HG02938 (cell line): ENCODE data around the gene TLR6.
"Not testable (repeated sequence)": the region's sequence is repeated elsewhere in the genome, so short reads cannot be mapped to it uniquely, and the experiment has no call there.

Experiments used
- ATAC-seq: cut with Tn5 transposase; IDR thresholded peaks from one replicate; pipeline ENCODE4 v1.9.1; 2021; ENCODE audit warnings: mild to moderate bottlenecking, moderate library complexity; ENCODE audit not compliant: unreplicated experiment

TLR6 gene

DNA sequence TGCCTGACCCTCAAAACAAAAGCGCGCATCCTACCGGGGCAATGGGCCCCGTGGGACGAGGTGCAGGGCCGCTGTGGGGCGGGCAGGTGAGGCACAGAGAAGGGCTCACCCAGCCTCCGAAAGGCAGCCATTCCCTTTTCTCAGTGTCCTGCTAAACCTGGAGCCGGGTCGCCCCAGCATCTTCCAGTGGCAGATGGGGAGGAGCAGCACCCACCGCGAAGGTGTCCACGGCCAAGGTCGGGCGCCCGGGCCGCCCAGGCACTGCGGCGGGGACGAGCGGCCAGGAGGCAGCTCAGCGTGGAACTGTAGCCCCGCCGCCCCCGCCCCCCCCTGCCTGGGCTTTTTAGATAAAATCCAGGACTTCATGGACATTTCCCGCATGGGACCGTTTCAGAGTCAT, 32.9 kb downstream of the TLR6 start:
- no peak for ATAC-seq

DNA sequence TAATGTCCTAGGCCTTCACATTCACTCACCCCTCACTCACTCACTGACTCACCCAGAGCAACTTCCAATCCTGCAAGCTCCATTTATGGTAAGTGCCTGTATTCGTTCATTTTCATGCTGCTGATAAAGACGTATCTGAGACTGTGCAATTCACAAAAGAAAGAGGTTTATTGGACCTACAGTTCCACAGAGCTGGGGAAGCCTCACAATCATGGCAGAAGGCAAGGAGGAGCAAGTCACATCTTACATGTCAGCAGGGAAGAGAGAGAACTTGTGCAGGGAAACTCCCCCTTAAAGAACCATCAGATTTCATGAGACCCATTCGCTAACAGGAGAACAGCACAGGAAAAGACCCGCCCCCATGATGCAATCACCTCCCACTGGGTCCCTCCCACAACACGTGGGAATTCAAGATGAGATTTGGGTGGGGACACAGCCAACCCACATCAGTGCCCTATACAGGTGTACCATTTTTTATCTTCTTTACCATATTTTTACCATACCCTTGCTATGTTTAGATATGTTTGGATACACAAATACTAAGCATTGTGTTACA, 33.8 kb downstream of the TLR6 start:
- no peak for ATAC-seq

DNA sequence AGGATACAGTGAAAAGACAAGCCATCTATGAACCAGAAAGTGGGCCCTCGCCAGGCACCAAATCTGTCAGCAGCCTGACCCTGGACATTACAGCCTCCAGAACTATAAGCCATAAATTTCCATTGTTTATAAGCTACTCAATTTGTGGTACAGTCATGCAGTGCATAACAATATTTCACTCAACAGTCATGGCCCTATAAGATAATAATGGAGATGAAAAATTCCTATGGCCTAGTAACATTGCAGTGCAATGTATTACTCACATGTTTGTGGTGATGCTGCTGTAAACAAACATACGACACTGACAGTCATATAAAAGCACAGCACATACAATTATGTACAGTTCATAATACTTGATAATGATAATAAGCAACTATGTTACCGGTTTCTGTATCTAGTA, 34.9 kb downstream of the TLR6 start:
- ATAC-seq: no peak

DNA sequence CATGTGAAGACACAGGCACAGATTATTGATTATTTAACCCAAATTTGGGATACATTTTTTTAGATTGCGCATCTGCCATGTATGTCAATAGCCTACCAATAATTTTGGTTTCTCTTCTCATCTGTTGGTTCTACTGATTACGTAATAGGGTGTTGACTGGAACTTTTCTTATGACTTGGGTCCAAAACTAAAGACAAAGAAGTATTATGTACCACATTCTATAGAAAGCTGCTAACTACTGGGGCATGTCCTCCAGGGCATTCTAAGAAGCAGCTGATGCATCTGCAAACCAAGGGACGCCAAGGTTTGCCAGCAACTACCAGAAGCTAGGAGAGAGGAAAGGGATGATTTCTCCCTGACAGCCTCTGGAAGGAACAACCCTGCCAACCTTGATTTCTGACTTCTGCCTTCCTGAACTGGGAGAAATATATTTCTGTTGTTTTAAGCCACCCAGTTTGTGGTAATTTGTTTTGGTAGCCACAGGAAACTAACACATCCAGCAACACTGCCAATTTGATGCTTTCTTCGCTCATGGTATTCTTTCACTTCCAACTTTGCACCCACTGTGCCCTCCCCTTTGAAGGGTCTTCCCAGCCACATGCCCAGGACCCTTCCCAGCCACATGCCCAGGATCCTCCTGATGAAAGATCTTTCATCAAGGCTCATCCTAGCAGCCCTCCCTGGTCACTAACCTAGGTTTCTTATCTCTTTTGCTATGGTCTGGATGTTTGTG, 36.1 kb downstream of the TLR6 start:
- ATAC-seq: peak; percentile 50

DNA sequence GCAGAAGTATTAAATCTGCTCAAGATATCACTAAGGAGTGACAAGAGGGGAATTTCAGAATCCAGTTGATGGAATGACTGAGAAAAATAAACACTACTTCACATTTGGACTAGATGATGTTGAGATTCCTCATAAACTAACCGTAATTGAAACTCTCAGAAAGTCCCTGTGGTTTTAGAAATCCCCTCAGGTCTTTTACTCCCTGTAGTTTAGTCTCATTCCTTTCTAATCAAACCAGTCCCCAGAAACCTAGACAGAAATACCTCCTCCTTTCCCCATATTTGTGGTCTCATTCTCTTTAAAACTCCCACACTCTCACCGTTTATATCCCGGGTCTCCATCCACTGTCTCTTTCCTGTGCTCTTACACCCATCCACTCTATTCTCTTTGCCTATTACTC, 37.0 kb downstream of the TLR6 start:
- peak; percentile 14 for ATAC-seq

DNA sequence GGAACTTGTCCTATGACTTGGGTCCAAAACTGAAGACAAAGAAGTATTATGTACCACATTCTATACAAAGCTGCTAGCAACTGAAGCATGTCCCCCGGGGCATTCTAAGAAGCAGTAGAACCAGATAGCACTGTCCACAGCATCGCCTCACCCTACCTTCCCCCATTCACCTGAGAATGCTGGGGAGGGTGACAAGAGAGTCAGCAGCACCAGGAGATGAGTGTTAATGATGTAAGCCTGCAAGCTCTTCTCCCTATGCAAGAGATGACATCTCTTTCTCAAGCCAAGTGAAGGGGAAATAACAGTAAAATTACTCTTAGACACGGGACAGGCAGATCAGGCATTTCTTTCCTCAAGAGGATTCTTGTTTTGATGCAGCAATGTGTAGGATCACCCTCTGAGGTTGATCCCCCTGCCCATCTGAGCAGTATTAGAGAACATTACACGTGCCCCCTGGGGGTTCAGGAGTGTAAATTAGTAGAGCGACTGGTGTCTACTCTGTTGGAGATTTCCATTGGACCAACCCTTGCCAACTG, 38.1 kb downstream of the TLR6 start:
- ATAC-seq: no peak

DNA sequence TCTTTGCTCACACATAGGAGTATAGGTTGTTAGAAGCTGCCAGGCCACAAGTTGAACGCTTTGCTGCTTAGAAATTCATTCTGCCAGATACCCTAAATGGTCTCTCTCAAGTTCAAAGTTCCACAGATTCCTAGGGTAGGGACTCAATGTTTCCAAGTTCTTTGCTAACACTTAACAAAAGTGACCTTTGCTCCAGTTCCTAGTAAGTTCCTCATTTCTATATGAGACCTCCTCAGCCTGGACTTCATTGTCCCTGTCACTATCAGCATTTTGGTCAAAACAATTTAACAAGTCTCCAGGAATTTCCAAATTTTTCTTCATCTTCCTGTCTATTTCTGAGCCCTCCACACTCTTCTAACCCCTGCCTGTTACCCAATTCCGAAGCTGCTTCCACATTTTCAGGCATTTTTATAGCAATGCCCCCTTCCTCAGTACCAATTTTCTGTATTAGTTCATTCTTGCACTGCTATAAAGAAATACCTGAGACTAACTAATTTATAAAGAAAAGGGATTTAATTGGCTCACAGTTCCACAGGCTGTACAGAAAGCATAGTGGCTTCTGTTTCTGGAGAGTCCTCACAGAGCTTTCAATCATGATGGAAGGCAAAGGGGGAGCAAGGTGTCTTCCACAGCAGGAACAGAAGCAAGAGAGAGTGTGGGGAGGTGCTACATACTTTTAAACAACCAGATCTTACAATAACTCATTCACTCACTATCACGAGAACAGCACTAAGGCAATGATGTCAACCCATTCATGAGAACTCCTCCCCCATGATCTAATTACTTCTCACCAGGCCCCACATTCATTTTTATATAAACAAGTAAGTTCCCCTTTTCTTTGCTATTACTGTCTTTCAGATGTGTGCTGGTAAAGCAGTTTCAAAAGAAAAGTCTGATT, 40.5 kb downstream of the TLR6 start:
- no peak for ATAC-seq

DNA sequence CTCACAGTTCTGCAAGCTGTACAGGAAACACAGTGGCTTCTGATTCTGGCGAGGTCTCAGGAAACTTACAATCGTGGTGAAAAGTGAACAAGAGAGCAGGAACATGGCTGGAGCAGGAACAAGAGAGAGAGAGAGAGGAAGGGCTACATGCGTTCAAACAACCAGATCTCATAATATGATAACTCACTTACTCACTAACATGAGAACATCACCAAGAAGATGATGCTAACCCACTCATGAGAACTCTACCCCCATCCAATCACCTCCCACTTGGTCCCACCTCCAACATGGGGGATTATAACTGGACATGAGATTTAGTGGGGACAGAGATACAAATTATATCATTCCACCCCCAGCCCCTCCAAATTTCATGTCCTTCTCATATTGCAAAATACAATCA, 42.2 kb downstream of the TLR6 start:
- ATAC-seq: no peak

DNA sequence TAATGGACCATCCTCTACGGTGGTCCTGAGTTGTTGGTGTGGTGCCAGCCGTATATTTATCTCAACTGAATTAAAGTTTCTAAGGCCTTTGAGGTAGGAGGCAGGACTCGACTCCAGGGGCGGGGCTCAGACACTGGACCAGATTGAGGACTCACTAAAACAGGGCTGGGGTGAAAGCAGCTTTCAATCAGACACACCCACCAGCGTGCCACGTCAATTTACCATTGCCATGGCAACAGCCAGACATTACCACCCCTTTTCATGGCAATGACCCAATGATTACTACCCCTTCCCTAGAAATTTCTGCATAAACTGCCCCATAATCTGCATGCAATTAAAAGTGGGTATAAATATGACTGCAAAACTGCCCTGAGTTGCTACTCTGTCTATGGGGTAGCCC, 45.3 kb downstream of the TLR6 start:
- no peak for ATAC-seq

DNA sequence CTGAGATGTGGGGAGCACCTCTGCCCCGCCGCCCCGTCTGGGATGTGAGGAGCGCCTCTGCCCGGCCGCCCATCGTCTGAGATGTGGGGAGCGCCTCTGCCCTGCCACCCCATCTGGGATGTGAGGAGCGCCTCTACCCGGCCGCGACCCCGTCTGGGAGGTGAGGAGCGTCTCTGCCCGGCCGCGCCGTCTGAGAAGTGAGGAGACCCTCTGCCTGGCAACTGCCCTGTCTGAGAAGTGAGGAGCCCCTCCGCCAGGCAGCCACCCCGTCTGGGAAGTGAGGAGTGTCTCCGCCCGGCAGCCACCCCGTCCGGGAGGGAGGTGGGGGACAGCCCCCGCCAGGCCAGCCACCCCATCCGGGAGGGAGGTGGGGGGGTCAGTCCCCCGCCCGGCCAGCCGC, 49.2 kb downstream of the TLR6 start:
- not testable (repeated sequence) for ATAC-seq

DNA sequence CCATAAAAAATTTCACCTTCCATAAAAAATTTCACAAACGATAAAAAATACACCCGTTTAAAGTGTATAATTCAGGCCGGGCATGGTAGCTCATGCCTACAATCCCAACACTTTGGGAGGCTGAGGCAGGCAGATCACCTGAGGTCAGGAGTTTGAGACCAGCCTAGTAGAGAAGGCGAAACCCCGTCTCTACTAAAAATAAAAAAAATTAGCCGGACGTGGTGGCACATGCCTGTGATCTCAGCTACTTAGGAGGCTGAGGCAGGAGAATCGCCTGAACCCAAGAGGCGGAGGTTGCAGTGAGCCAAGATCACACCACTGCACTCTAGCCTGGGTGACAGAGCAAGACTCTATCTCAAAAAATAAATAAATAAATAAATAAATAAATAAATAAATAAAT, 50.4 kb downstream of the TLR6 start:
- not testable (repeated sequence) for ATAC-seq

DNA sequence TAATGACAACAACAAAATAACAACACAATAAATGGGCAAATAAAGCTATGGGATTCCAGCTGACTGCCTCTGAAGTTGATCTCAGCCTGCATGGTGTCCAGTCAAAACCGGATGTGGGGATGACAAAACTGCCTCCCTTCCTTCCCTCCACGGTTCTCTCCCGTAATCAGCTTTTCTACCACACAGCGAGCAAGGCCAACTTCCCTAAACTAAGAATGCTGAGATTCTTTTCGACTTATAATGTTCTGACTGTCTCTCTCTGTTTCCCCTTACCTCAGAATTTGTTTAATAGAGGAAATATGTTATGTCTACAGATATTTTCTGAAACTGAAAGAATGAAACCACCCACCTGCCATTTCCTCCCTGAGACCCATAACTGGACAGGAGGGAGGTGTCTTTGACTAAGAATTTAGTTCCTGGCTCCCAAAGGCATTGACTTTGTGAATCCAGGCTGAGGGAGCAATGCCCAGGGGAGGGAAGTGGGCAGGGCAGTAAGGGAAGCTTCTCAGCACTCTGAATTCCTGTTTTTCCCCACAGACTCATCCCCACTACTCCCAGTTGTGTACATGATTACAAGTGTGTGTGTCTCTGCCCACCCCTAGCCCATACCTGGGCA, 51.0 kb downstream of the TLR6 start:
- ATAC-seq: peak; percentile 75

DNA sequence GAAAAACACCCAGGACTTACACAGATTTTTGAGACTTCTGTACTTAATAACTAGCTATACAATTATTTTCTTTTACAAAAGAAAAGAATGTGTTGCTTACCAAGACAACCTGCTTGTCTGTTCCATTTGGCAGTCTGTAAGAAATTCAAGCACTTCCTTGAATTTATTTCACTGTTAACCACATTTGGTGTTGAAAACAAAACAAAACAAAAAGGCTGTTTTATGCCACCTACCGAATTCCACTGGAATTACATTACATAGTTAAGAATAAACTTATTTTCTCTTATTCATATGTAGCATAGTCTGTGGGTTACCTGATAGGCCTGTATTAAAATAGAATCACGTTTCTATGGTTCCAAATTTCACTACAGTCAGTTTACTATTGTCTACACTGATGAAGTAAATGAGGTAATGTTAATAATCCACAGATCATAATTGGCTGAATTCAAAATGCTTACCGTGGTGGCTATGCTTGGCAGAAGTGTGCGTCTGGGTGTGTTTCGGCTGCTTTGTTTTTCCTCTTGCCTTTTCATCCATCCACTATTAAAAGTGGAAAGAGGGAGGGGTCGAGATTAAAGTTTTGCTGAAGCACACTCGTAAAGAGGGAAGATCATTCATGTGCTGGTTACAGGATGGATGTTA, 51.8 kb downstream of the TLR6 start, which contains the start of gene TLR1:
TLR1 (minus strand) TSS at position 138 of the 642 bp plus-strand sequence. CDS start 5,960 bp downstream, outside the sequence.
- peak; percentile 33 for ATAC-seq

DNA sequence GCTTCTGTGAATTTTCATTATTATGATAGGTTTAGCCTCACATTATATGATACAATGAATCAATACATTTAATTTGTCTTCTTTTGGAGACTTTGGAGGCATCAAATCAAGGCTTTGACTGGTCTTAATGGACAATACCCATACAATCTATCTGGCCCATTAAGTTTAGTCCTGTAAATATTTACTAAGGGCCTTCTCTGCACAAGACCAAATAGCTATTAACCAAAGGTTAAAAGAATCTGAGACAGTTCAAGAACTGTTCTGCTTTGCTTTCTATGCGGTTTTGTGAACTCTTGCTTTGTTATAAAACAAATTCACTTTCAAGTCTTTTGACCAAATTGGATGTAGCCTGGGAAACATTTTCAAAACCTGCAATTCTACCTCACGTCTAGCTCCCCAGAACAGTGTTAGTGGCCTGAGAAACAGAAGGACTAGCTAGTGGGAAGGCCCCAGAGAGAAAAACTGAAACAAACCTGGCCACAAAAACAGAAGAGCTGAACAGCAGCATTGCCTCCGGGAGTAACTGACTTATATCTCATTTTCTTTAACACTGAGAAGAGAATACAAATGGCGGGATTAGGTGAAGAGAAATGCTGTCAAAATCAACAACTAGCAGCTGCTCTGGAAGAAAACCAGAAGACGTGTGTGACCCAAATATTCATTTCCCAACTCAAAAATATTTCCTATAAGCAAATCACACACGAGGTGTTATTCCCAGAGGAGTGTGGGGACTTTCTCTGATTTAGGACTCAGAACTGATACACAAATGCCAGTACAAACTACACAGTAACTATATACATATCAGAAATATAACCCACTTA, 52.6 kb downstream of the TLR6 start:
- ATAC-seq: peak; percentile 53

DNA sequence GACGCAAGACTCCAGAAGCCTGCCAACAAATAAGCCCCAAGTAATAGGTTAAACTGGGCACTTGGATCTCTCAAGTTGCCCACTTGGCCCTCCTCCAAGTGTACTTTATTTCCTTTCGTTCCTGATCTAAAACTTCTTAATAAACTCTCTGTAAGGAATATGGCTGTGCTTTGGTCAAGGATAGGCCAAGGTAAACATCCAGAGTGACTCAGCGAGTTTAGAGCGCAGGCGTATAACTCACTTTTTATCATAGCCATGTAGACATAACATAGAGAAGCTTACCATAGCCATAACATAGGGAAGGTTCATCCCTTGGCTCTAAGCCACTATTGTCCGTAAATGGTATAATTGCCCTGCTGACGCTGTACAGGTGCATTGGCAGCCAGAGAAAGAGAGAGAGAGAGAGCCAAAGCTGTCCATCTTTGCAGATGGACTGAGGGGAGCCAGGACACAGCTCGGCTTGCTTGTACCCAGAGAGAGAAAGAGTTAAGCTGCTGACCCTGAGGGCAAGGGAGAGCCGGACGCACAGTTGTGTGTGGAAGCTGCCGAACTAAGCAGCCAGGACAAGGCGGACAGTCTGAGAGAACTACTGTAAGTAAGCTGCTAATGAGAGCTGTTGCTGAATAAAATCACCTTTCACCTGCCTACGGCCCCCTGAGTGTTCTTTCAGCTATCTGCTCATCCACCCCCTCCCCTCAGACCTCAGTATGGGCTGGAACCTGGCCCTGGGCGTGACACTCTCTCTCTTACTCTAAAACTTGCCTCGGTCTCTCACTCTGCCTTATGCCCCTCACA, 53.9 kb downstream of the TLR6 start:
- no peak for ATAC-seq

DNA sequence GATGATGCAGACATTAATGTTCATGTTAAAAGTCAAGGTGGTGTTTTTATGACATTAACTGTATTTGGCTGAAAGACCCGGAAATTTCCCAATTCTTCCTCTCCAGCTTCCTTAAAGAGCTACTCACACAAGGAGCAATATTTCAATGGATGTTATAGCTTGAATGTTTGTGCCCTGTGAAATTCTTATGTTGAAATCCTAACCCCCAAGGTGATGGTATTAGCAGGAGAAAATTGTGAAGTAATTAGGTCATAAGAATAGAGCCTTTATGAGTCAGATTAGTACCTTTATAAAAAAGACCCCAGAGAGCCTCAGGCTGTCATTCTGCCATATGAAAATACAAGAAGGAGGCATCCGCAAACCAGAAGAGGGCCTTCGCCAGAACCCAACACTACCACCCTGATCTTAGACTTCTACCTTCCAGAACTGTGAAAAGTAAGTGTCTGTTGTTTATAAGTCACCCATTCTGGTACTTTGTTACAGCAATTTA, 55.6 kb downstream of the TLR6 start:
- ATAC-seq: no peak

DNA sequence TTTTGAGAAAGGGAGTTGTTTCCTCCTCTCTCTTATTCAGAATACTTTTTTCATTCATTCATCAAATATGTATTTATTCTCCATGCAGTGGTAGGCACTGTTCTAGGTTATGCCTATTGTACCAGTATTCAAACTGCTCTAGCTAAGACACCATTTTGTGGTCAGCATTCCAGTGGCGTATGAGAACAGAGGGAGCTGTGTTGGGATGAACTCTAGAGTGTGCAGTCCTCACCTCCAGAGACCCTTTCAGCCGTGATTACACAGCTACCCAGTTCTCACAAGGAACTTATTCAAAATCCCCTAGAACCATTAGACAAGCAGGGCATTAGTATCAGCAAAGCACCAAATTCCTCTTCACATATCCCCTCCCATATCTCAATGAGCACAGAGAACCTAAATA, 56.3 kb downstream of the TLR6 start:
- ATAC-seq: no peak

DNA sequence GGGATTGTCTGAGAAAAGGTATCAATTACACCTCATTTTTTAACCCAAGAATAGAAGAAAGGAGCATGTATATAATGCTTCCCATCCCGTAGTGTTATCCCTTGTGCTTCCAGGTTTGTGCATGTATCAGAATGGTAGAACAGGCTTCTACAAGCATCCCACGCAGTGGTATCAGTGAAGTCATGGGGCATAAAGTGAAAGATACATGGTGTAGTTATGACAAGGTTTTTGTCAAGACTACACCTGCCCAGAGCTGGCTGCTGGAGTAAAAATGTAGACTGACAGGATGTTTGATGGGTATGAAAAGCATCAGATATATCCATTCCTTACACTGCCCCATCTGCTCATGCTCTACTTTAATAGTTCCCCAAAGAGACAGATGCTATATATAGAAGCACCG, 61.5 kb downstream of the TLR6 start:
- ATAC-seq: no peak

DNA sequence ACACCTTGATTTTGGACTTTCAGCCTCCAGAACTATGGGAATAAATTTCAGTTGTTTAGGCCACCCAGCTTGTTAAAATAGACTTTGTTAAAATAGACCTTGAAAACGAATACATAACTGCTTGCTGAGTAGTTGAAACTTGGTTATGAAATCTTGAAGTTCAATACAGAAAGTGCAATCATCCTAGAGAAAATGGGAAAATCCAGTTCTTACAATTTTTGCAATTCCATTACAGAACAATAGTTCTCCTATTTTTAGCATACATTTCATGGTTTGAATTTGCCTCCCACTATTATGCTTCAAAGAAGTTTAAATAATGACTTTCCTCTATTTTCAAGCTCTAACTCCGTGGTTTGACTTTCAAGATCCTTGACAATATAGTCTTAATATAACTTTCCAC, 62.6 kb downstream of the TLR6 start:
- no peak for ATAC-seq
